WTC11 (cell line): ENCODE measurements around the gene CDH12. TPM values are rescaled to one million over a fixed set of nuclear protein-coding genes. Genes with fewer than 3 reads are reported as not detected.
A peak's percentile ranks its signal among the peaks of the same experiment; 100 is the strongest.
"Not testable (repeated sequence)": the region's sequence is repeated elsewhere in the genome, so short reads cannot be mapped to it uniquely, and the experiment has no call there.

Source experiments
- ATAC-seq: fragments of 200-7000 bp; cut with Tn5 transposase; 2 replicates; pipeline ENCODE4 v1.10.0; 2021; ENCODE audit warnings: mild to moderate bottlenecking, moderate library complexity
- CTCF ChIA-PET: fragments of 300-600 bp; sonication (Branson Sonifier 250); formaldehyde crosslinking; loops from one replicate; lab custom pipeline; 2021; ENCODE audit warnings: antibody characterized with exemption; lab: Charles Lee
- POLR2A ChIA-PET: fragments of 350-600 bp; sonication (Branson Sonifier 250); formaldehyde crosslinking; loops from one replicate; lab custom pipeline; 2021; ENCODE audit warnings: antibody characterized with exemption; lab: Charles Lee
- DNase-seq: peaks from one replicate; pipeline ENCODE4 v3.0.0; 2021; ENCODE audit warnings: low spot score
- H3K27ac Mint-ChIP-seq: 2 replicates; pipeline ENCODE4 v1.8.0; 2021; ENCODE audit warnings: mixed read lengths
- H3K27me3 Mint-ChIP-seq: 2 replicates; pipeline ENCODE4 v1.8.0; 2021; ENCODE audit warnings: low read depth, mild to moderate bottlenecking, moderate library complexity, mixed read lengths
- H3K36me3 Mint-ChIP-seq: 2 replicates; pipeline ENCODE4 v1.8.0; 2021; ENCODE audit warnings: mixed read lengths
- H3K4me1 Mint-ChIP-seq: 2 replicates; pipeline ENCODE4 v1.8.0; 2022; ENCODE audit warnings: mixed read lengths
- H3K4me3 Mint-ChIP-seq: 2 replicates; pipeline ENCODE4 v1.8.0; 2021; ENCODE audit warnings: mild to moderate bottlenecking, moderate library complexity, mixed read lengths
- H3K9me3 Mint-ChIP-seq: 2 replicates; pipeline ENCODE4 v1.8.0; 2021; ENCODE audit warnings: mixed read lengths
- ATF1 ChIP-seq: sonication (generic); formaldehyde crosslinking; IDR thresholded peaks from 2 replicates; pipeline ENCODE4 v1.8.1; 2023; ENCODE audit warnings: mild to moderate bottlenecking, moderate library complexity, missing genetic modification reagents
- FOXK1 ChIP-seq: sonication (generic); formaldehyde crosslinking; IDR thresholded peaks from 2 replicates; pipeline ENCODE4 v1.8.0; 2022; ENCODE audit warnings: mild to moderate bottlenecking, moderate library complexity, missing genetic modification reagents
- GABPB1 ChIP-seq: sonication (generic); formaldehyde crosslinking; IDR thresholded peaks from 2 replicates; pipeline ENCODE4 v1.8.1; 2023; ENCODE audit warnings: mild to moderate bottlenecking, missing genetic modification reagents
- MXD4 ChIP-seq: fragments of 250-450 bp; sonication (Bioruptor Pico); IDR thresholded peaks from 2 replicates; pipeline ENCODE4 v1.8.0; 2021; ENCODE audit warnings: mild to moderate bottlenecking, moderate library complexity, borderline replicate concordance
- NR2C2 ChIP-seq: sonication (generic); formaldehyde crosslinking; IDR thresholded peaks from 2 replicates; pipeline ENCODE4 v1.8.0; 2022; ENCODE audit warnings: mild to moderate bottlenecking, missing genetic modification reagents
- NR3C1 ChIP-seq: sonication (generic); formaldehyde crosslinking; conservative IDR thresholded peaks from 2 replicates; pipeline ENCODE4 v1.8.1; 2023; ENCODE audit warnings: low read depth, mild to moderate bottlenecking, missing genetic modification reagents
- RORB ChIP-seq: fragments of 250-450 bp; sonication (Bioruptor Pico); IDR thresholded peaks from 2 replicates; pipeline ENCODE4 v1.9.0; 2021; ENCODE audit warnings: mild to moderate bottlenecking
- TEAD4 ChIP-seq: sonication (generic); formaldehyde crosslinking; IDR thresholded peaks from 2 replicates; pipeline ENCODE4 v1.8.0; 2022; ENCODE audit warnings: mild to moderate bottlenecking, missing genetic modification reagents
- USF2 ChIP-seq: sonication (generic); formaldehyde crosslinking; IDR thresholded peaks from 2 replicates; pipeline ENCODE4 v1.8.1; 2023; ENCODE audit warnings: mild to moderate bottlenecking, missing genetic modification reagents, moderate library complexity
- ZNF263 ChIP-seq: sonication (generic); formaldehyde crosslinking; IDR thresholded peaks from 2 replicates; pipeline ENCODE4 v1.8.1; 2022; ENCODE audit warnings: low read depth, mild to moderate bottlenecking, moderate library complexity, missing genetic modification reagents
- total RNA-seq: library from RNA; stranded (reverse); gene quantifications from 3 replicates; pipeline ENCODE4 v1.2.3, GENCODE V29; 2021
- TF ChIP-seq, protein P1 (sequence below): sonication (generic); formaldehyde crosslinking; IDR thresholded peaks from 2 replicates; pipeline ENCODE4 v1.8.0; 2023; ENCODE audit warnings: missing genetic modification reagents, mild to moderate bottlenecking, borderline replicate concordance
- TF ChIP-seq, protein P2 (sequence below): sonication (generic); formaldehyde crosslinking; IDR thresholded peaks from 2 replicates; pipeline ENCODE4 v1.8.0; 2022; ENCODE audit warnings: mild to moderate bottlenecking, missing genetic modification reagents
- TF ChIP-seq, protein P3 (sequence below): fragments of 200-600 bp; IDR thresholded peaks from 2 replicates; pipeline ENCODE4 v1.8.0; 2022; ENCODE audit warnings: antibody characterized with exemption

Gene CDH12
- total RNA-seq, 1 experiment from 2014 or later = not detected

- Mint-ChIP-seq H3K27me3 (no peaks in the 10 kb centered on the region), H3K27ac (no peak overlapping the region), H3K4me3 (no peak overlapping the region), H3K36me3 (no peaks in the 10 kb centered on the region), H3K4me1 (no peaks in the 10 kb centered on the region), H3K9me3 (peaks cover 30% of the 10 kb centered on the region)
- TF ChIP-seq, protein P1, sequence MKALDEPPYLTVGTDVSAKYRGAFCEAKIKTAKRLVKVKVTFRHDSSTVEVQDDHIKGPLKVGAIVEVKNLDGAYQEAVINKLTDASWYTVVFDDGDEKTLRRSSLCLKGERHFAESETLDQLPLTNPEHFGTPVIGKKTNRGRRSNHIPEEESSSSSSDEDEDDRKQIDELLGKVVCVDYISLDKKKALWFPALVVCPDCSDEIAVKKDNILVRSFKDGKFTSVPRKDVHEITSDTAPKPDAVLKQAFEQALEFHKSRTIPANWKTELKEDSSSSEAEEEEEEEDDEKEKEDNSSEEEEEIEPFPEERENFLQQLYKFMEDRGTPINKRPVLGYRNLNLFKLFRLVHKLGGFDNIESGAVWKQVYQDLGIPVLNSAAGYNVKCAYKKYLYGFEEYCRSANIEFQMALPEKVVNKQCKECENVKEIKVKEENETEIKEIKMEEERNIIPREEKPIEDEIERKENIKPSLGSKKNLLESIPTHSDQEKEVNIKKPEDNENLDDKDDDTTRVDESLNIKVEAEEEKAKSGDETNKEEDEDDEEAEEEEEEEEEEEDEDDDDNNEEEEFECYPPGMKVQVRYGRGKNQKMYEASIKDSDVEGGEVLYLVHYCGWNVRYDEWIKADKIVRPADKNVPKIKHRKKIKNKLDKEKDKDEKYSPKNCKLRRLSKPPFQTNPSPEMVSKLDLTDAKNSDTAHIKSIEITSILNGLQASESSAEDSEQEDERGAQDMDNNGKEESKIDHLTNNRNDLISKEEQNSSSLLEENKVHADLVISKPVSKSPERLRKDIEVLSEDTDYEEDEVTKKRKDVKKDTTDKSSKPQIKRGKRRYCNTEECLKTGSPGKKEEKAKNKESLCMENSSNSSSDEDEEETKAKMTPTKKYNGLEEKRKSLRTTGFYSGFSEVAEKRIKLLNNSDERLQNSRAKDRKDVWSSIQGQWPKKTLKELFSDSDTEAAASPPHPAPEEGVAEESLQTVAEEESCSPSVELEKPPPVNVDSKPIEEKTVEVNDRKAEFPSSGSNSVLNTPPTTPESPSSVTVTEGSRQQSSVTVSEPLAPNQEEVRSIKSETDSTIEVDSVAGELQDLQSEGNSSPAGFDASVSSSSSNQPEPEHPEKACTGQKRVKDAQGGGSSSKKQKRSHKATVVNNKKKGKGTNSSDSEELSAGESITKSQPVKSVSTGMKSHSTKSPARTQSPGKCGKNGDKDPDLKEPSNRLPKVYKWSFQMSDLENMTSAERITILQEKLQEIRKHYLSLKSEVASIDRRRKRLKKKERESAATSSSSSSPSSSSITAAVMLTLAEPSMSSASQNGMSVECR = no peak
- TF ChIP-seq TEAD4 (CRISPR knock-in tag) = no peak
- TF ChIP-seq GABPB1 = no peak
- TF ChIP-seq USF2 (CRISPR knock-in tag) = peak; percentile 61
- no peak for TF ChIP-seq FOXK1 (CRISPR knock-in tag)
- DNase-seq (no peak), ATAC-seq (no peak)
- ChIA-PET POLR2A (no interaction called here), CTCF (no interaction called here)
These were observed 829.4 kb downstream of the CDH12 start for GRCh38 chr5:22023784-22024183.

GRCh38 chr5:22012893-22013292 lies 840.3 kb downstream of the CDH12 start:
- H3K4me1 Mint-ChIP-seq, DNase-seq, CTCF ChIA-PET, H3K4me3 Mint-ChIP-seq, H3K9me3 Mint-ChIP-seq, H3K27ac Mint-ChIP-seq, ATAC-seq, H3K36me3 Mint-ChIP-seq, H3K27me3 Mint-ChIP-seq, POLR2A ChIA-PET: not testable (repeated sequence)

DNA sequence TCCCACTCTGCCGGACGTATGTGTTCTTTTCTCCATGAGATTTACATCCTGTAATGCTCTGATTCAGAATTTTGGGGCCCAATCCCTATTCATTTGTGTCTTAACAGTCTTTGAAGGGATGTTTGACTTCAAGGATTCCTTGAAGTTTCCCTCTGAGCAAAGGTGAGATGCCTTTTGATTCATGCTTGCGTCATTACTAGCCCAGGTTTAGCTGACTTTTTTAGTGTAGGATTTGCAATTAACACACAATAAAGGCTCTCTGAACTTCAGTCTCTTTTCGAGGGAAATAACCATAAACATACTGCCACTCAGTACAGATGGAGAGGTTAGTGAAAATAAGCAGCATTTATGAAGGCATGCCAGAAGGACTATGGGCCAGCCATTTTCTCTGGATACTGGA lies 842.3 kb downstream of the CDH12 start:
- ATAC-seq, H3K36me3 Mint-ChIP-seq, CTCF ChIA-PET, H3K27ac Mint-ChIP-seq, H3K9me3 Mint-ChIP-seq, H3K4me1 Mint-ChIP-seq, DNase-seq, H3K4me3 Mint-ChIP-seq, POLR2A ChIA-PET, H3K27me3 Mint-ChIP-seq: not testable (repeated sequence)

- POLR2A ChIA-PET, H3K36me3 Mint-ChIP-seq, H3K27me3 Mint-ChIP-seq, DNase-seq, H3K9me3 Mint-ChIP-seq, H3K4me3 Mint-ChIP-seq, CTCF ChIA-PET, ATAC-seq, H3K27ac Mint-ChIP-seq, H3K4me1 Mint-ChIP-seq: not testable (repeated sequence)
These were observed 852.0 kb downstream of the CDH12 start for GRCh38 chr5:22001097-22001496.

DNA sequence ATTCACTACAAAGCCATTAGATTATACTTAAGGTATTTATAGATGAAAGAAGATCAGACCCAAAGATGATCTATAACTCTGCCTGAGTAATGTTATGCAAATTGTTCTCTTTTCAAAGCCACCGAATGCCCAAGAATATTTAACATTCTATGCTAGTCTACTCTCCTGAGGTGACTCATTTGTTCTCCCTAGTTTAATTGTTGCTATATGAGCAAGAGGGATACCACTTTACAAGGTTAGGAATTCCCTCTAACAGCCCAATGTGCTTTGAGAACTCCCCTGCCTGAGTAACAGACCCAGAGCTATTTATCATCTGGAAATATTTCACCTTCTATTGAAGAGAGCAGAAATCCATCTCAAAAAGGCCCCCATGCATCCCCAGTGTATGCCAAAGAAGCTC lies 867.3 kb downstream of the CDH12 start:
- H3K4me3 Mint-ChIP-seq, POLR2A ChIA-PET, H3K9me3 Mint-ChIP-seq, H3K27ac Mint-ChIP-seq, CTCF ChIA-PET, DNase-seq, H3K36me3 Mint-ChIP-seq, H3K27me3 Mint-ChIP-seq: not testable (repeated sequence)
- peaks cover 10% of the 10 kb centered on the region; the same call in 1 of the 2 replicates for H3K4me1 Mint-ChIP-seq
- peak; percentile 63 for ATAC-seq

DNA sequence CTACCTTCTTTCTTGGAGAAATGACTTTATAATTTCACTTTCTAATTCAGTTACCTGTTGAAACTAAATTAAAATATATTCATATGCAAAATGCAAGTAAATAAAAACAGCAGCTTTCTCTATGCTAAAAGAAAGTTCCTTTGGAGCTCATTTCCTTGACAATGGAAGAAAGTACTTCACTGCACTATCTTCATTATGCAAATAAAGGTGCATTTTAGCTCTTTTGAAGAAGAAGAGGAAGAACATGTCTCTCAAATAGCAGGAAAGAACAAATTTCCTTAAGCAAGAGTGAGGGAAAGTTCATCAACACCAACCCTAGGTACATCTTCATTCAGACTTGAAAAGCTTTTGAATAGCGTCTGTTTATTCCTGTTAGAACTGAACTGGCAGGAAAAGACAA lies 901.6 kb downstream of the CDH12 start:
- H3K27ac Mint-ChIP-seq, H3K4me3 Mint-ChIP-seq, DNase-seq, H3K27me3 Mint-ChIP-seq, H3K36me3 Mint-ChIP-seq, ATAC-seq, CTCF ChIA-PET, POLR2A ChIA-PET: not testable (repeated sequence)
- Mint-ChIP-seq H3K4me1 (peaks cover 20% of the 10 kb centered on the region), H3K9me3 (peaks cover 17% of the 10 kb centered on the region)

DNA sequence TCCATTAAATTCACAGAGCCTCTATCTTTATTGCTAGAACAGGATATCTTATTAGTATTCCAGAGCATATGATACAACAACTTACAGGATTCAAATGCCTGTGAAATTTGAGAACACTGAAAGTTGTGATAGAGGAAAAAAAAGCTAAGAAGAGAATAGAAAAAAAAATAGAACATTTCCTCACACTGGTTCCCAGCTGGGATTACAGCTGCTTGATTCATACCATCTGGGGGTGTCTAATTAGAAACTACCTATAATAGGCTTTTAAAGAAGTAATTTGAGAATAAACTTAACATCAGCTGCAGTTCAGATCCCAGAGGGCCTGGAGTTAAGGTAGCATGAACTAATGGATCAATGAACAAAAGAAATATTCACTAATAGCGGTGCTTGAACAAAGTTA lies 922.0 kb downstream of the CDH12 start:
- no peak overlapping the region for H3K27ac Mint-ChIP-seq
- ATAC-seq (no peak), DNase-seq (no peak)
- no peak overlapping the region for H3K4me3 Mint-ChIP-seq
- no peaks in the 10 kb centered on the region for H3K4me1 Mint-ChIP-seq
- POLR2A ChIA-PET = no interaction called here
- CTCF ChIA-PET = no interaction called here
- peaks cover 20% of the 10 kb centered on the region for H3K36me3 Mint-ChIP-seq
- peaks cover 24% of the 10 kb centered on the region for H3K9me3 Mint-ChIP-seq
- H3K27me3 Mint-ChIP-seq = no peaks in the 10 kb centered on the region
- TF ChIP-seq ATF1 (CRISPR knock-in tag) (no peak), RORB (CRISPR knock-in tag) (no peak), ZNF263 (CRISPR knock-in tag) (no peak), MXD4 (CRISPR knock-in tag) (no peak), NR2C2 (CRISPR knock-in tag) (no peak), NR3C1 (CRISPR knock-in tag) (no peak)
- TF ChIP-seq, protein P2, sequence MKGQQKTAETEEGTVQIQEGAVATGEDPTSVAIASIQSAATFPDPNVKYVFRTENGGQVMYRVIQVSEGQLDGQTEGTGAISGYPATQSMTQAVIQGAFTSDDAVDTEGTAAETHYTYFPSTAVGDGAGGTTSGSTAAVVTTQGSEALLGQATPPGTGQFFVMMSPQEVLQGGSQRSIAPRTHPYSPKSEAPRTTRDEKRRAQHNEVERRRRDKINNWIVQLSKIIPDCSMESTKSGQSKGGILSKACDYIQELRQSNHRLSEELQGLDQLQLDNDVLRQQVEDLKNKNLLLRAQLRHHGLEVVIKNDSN (CRISPR knock-in tag) = no peak
- TF ChIP-seq, protein P3, sequence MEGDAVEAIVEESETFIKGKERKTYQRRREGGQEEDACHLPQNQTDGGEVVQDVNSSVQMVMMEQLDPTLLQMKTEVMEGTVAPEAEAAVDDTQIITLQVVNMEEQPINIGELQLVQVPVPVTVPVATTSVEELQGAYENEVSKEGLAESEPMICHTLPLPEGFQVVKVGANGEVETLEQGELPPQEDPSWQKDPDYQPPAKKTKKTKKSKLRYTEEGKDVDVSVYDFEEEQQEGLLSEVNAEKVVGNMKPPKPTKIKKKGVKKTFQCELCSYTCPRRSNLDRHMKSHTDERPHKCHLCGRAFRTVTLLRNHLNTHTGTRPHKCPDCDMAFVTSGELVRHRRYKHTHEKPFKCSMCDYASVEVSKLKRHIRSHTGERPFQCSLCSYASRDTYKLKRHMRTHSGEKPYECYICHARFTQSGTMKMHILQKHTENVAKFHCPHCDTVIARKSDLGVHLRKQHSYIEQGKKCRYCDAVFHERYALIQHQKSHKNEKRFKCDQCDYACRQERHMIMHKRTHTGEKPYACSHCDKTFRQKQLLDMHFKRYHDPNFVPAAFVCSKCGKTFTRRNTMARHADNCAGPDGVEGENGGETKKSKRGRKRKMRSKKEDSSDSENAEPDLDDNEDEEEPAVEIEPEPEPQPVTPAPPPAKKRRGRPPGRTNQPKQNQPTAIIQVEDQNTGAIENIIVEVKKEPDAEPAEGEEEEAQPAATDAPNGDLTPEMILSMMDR = no peak
